Mesodermal cell (in vitro differentiated cells): ENCODE measurements around the gene PTRH1.

Experiments
- H3K27ac ChIP-seq: 2 replicates; pipeline ENCODE4 v1.7.0; 2013; ENCODE audit warnings: mild to moderate bottlenecking, low read depth, low read length, moderate library complexity; ENCODE audit not compliant: severe bottlenecking
- H3K36me3 ChIP-seq: 2 replicates; pipeline ENCODE4 v1.7.1; 2013; ENCODE audit warnings: mild to moderate bottlenecking, low read length, moderate library complexity; ENCODE audit not compliant: control insufficient read depth, insufficient read depth
- H3K4me1 ChIP-seq: one replicate; pipeline ENCODE4 v1.7.1; 2013; ENCODE audit warnings: mild to moderate bottlenecking, low read length; ENCODE audit not compliant: insufficient read depth, control insufficient read depth, poor library complexity, severe bottlenecking
- H3K4me3 ChIP-seq: 2 replicates; pipeline ENCODE4 v1.7.0; 2013; ENCODE audit warnings: low read length, control low read depth, mild to moderate bottlenecking; ENCODE audit not compliant: insufficient read depth, poor library complexity, severe bottlenecking; ENCODE audit errors: extremely low read depth
- H3K9me3 ChIP-seq: 2 replicates; pipeline ENCODE4 v1.7.1; 2013; ENCODE audit warnings: mild to moderate bottlenecking, low read length, moderate library complexity; ENCODE audit not compliant: control insufficient read depth
- WGBS, 2 experiments: methylation state at CpG; one replicate each; pipeline ENCODE4 v1.1.5; 2013; ENCODE audit warnings: missing lambda C conversion rate in 2 of 2; ENCODE audit not compliant: insufficient coverage in 2 of 2; 5-methylcytosine and 5-hydroxymethylcytosine counted together

Gene PTRH1

DNA sequence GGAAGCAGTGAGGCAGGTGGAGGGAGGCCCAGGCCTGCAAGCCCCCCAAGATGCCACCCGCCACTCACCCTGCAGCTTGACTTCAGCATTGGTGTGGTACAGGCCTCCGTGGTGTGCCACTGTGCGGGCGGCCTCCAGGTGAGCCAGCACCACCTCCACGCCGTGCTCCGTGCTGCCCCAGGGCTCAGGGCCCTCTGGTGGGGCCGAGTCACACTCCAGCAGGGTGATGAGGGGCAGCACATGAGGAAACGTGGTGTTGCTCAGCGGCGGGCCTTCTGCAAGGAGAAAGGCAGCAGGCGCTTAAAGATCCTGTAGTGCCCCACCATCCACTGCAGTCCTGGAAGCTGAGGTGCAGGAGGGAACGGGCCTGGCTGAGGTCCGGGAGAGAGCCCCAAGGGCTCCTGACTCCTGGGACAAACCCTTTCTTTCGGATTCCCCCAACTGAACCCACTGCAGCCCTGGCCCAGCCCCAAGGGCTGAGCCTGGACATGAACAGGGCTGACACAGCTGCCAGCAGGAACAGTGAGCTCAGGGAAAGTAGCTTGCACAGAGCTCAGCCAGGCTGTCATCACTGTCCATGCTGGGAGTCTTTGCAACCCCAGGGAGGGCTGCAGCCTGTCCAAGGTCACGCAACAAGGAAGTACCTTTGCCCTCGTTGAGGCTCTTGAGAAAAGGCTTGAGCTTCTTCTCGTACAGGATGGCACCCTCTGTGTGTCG is 24.3 kb upstream of the PTRH1 start:
- Histone ChIP-seq H3K4me1 (peaks cover 6% of the 10 kb centered on the region), H3K36me3 (peaks cover 9% of the 10 kb centered on the region), H3K27ac (no peak overlapping the region), H3K4me3 (no peak overlapping the region), H3K9me3 (no peaks in the 10 kb centered on the region)
- WGBS, 2 experiments = 82 to 88% methylated on average over 16 of the region's 19 CpGs

GRCh38 chr9:127738666-127739065 is 23.2 kb upstream of the PTRH1 start:
- Histone ChIP-seq H3K27ac (no peak overlapping the region), H3K36me3 (peaks cover 9% of the 10 kb centered on the region), H3K4me1 (peaks cover 10% of the 10 kb centered on the region), H3K9me3 (no peaks in the 10 kb centered on the region), H3K4me3 (no peak overlapping the region)
- 89 to 94% methylated on average over 8 to 10 of the region's 13 CpGs for WGBS, 2 experiments

DNA sequence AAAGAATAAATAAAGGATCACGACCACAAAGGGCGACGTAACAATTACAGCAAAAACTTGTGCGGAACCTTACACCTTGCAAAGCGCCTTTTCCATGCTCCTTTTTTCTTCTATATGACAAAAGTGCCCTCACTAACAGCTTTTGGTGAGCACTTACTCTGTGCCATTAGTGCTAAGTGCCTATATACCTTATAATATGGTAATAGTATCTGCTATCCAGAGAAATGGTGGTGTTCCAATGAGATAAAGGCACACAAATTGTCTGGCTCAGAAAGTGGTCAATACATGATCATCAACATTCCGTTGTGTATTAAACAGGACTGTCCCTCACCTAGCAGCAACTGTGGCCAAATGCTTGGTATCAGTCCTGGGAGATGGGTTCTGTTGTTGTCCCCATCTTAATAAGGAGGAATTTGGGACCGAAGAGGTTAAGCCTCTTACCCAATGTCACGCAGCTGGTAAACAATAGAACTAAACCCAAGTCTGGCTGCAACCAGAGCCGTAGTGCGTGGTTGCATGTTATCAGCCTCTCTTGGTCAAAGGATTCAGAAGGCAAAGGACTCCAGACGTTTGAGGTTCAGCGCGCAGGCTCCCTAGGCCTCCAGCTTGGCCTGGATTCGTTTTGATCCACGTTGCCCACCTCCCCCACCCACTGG is 20.2 kb upstream of the PTRH1 start:
- H3K9me3 ChIP-seq = no peaks in the 10 kb centered on the region

GRCh38 chr9:127734747-127735529 is 19.5 kb upstream of the PTRH1 start, which contains the start of gene TOR2A:
Gene TOR2A (minus strand): TSS chr9:127735294. CDS start chr9:127735270, 24 bp downstream.
- Histone ChIP-seq H3K27ac (peak within 1 kb of the TSS; percentile 84), H3K9me3 (no peaks in the 10 kb centered on the region), H3K4me3 (peak within 1 kb of the TSS; percentile 58), H3K36me3 (peaks cover 9% of the 10 kb centered on the region), H3K4me1 (peaks cover 4% of the 10 kb centered on the region)
- 0% methylated on average over 64 to 70 of the region's 76 CpGs for WGBS, 2 experiments

More for the DNA sequence above, 20.2 kb upstream of the PTRH1 start:
- Histone ChIP-seq H3K4me1 (peaks cover 6% of the 10 kb centered on the region), H3K4me3 (no peak overlapping the region), H3K27ac (peak overlapping the region; percentile 84), H3K36me3 (peaks cover 15% of the 10 kb centered on the region)
- WGBS, 2 experiments = 41 to 46% methylated on average over 13 to 14 of the region's 15 CpGs

- H3K27ac ChIP-seq = no peak overlapping the region
- H3K9me3 ChIP-seq = no peaks in the 10 kb centered on the region
- 70% methylated on average over 22 of the region's 22 CpGs for WGBS, 2 experiments
- H3K4me3 ChIP-seq = peak overlapping the region; percentile 58
- peaks cover 4% of the 10 kb centered on the region for H3K4me1 ChIP-seq
- peaks cover 8% of the 10 kb centered on the region for H3K36me3 ChIP-seq
Measured at GRCh38 chr9:127734247-127734746, 18.8 kb upstream of the PTRH1 start.

GRCh38 chr9:127733614-127734013 is 18.2 kb upstream of the PTRH1 start:
- 90 to 92% methylated on average over 2 of the region's 2 CpGs for WGBS, 2 experiments
- no peak overlapping the region for H3K4me3 ChIP-seq
- no peak overlapping the region for H3K27ac ChIP-seq
- peaks cover 5% of the 10 kb centered on the region for H3K36me3 ChIP-seq
- no peaks in the 10 kb centered on the region for H3K9me3 ChIP-seq
- peaks cover 4% of the 10 kb centered on the region for H3K4me1 ChIP-seq

DNA sequence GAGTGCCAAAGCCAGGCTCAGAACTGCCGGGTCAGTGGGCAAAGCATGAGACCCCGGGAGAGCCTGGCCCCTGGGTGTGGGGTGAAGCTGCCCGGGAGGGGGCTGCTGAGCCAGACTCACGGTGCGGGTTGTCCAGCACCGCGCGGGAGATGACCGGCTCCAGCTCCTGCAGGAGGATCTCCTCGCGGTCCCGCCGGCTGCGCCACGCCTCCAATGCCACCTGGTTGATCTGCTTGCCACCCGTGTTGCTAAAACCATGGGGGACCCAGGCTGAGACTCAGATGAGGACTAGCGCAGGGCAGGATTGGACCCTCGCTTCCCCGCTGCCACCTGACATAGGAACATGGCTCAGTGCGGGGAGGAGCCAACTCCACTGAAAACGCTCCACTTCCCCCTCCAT is 17.0 kb upstream of the PTRH1 start:
- 93 to 97% methylated on average over 20 to 21 of the region's 21 CpGs for WGBS, 2 experiments
- Histone ChIP-seq H3K36me3 (peaks cover 5% of the 10 kb centered on the region), H3K27ac (no peak overlapping the region), H3K4me3 (no peak overlapping the region), H3K9me3 (no peaks in the 10 kb centered on the region), H3K4me1 (peaks cover 4% of the 10 kb centered on the region)

DNA sequence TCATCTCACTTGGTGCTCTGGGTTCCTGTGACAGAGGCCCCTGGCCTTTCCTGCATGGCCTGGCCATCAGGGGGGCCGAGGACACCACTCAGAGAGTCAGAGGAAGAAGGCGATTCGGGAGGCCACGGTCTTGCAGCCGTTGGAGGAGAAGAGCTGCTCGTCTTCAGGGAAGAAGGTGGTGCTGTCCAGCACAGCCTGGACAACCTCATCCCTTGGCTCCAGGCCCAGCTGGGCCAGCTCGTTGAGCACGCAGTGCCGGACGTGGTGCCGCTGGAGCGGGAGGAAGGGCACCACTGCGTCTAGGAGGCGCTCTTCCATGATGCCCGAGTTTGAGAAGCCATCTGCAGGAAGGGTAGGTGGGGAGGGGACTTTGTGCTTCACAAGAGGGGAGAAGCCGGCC is 16.5 kb upstream of the PTRH1 start:
- no peak overlapping the region for H3K4me3 ChIP-seq
- H3K27ac ChIP-seq = no peak overlapping the region
- WGBS, 2 experiments = 93 to 96% methylated on average over 15 to 16 of the region's 16 CpGs
- peaks cover 4% of the 10 kb centered on the region for H3K4me1 ChIP-seq
- no peaks in the 10 kb centered on the region for H3K9me3 ChIP-seq
- peaks cover 5% of the 10 kb centered on the region for H3K36me3 ChIP-seq

- Histone ChIP-seq H3K9me3 (no peaks in the 10 kb centered on the region), H3K4me1 (peaks cover 4% of the 10 kb centered on the region), H3K36me3 (peaks cover 5% of the 10 kb centered on the region), H3K4me3 (no peak overlapping the region), H3K27ac (no peak overlapping the region)
- 92 to 93% methylated on average over 8 to 9 of the region's 9 CpGs for WGBS, 2 experiments
Measured at GRCh38 chr9:127730799-127731410, 15.4 kb upstream of the PTRH1 start.

DNA sequence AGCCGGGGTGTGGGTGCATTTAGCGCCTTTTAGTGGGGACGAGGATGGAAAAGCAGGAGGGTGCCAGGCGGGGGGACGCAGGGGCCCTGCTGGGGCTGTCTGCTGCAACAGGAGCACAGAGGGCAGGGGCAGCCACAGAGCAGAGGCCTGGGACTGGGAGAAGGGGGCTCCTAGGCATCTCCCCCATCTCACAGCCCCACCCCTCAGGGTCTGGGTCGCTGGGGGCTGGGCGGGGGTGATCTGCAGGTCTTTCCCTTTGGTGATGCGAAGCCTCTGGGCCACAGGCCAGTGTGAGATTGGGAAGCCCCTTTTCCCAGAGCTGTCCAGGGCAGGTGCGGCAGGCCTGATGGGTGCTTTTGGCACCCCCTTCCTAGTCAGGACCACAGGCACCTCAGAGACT is 14.8 kb upstream of the PTRH1 start:
- 89 to 93% methylated on average over 8 to 9 of the region's 9 CpGs for WGBS, 2 experiments
- no peaks in the 10 kb centered on the region for H3K9me3 ChIP-seq
- H3K4me3 ChIP-seq = no peak overlapping the region
- peaks cover 4% of the 10 kb centered on the region for H3K4me1 ChIP-seq
- peaks cover 5% of the 10 kb centered on the region for H3K36me3 ChIP-seq
- no peak overlapping the region for H3K27ac ChIP-seq
